ENCODE measurements around the gene TMEM130. TPM values are rescaled to one million over a fixed set of nuclear protein-coding genes. Genes with fewer than 3 reads are reported as not detected.

TMEM130 gene
- total and polyA plus RNA-seq, 2 donors (not counting 1 experiment from before 2014, with no cell fraction given): 0.66 to 2.6 TPM

GRCh38 chr7:98837630-98837972, 32.2 kb downstream of the TMEM130 start:
- H3K4me3 ChIP-seq (replicated peaks in 1 of 4; ENCODE audit: control extremely low read depth in 1 of 4, insufficient read depth in 1 of 4, low read depth in 3 of 4, low read length in 4 of 4): no peak overlapping the region
- H2AFZ ChIP-seq (ENCODE audit: low read length): no peak overlapping the region
- TF ChIP-seq, protein P1, sequence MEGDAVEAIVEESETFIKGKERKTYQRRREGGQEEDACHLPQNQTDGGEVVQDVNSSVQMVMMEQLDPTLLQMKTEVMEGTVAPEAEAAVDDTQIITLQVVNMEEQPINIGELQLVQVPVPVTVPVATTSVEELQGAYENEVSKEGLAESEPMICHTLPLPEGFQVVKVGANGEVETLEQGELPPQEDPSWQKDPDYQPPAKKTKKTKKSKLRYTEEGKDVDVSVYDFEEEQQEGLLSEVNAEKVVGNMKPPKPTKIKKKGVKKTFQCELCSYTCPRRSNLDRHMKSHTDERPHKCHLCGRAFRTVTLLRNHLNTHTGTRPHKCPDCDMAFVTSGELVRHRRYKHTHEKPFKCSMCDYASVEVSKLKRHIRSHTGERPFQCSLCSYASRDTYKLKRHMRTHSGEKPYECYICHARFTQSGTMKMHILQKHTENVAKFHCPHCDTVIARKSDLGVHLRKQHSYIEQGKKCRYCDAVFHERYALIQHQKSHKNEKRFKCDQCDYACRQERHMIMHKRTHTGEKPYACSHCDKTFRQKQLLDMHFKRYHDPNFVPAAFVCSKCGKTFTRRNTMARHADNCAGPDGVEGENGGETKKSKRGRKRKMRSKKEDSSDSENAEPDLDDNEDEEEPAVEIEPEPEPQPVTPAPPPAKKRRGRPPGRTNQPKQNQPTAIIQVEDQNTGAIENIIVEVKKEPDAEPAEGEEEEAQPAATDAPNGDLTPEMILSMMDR (conservative IDR thresholded peaks at IDR 0.05 in 1 of 2, IDR thresholded peaks at IDR 0.05 in 1 of 2; ENCODE audit: low read depth in 1 of 2, low read length in 2 of 2): no peak
- no peak for TF ChIP-seq EZH2 (IDR thresholded peaks at IDR 0.05; ENCODE audit: low read length, missing control alignments)
- H3K27ac ChIP-seq (ENCODE audit: insufficient read depth, low read length): no peak overlapping the region
- H3K9ac ChIP-seq (ENCODE audit: insufficient read depth, low read length): no peak overlapping the region
- no peaks in the 10 kb centered on the region for H4K20me1 ChIP-seq (ENCODE audit: control insufficient read depth, extremely low read depth, insufficient read depth, low read length)
- no peaks in the 10 kb centered on the region for H3K9me3 ChIP-seq (ENCODE audit: control insufficient read depth, insufficient read depth, low read depth, low read length)
- H3K4me2 ChIP-seq (ENCODE audit: extremely low read depth, insufficient read depth, low read length): no peak overlapping the region
- no peaks in the 10 kb centered on the region for H3K27me3 ChIP-seq (ENCODE audit: control insufficient read depth, insufficient read depth, low read length)
- H3K36me3 ChIP-seq (ENCODE audit: control insufficient read depth, insufficient read depth, low read length): no peaks in the 10 kb centered on the region
- H3K4me1 ChIP-seq (ENCODE audit: control insufficient read depth, extremely low read depth, insufficient read depth, low read length): peaks cover 11% of the 10 kb centered on the region
- no peaks in the 10 kb centered on the region for H3K79me2 ChIP-seq (ENCODE audit: control insufficient read depth, insufficient read depth, low read length)
- no peak for DNase-seq (ENCODE audit: low read depth in 2 of 2)

DNA sequence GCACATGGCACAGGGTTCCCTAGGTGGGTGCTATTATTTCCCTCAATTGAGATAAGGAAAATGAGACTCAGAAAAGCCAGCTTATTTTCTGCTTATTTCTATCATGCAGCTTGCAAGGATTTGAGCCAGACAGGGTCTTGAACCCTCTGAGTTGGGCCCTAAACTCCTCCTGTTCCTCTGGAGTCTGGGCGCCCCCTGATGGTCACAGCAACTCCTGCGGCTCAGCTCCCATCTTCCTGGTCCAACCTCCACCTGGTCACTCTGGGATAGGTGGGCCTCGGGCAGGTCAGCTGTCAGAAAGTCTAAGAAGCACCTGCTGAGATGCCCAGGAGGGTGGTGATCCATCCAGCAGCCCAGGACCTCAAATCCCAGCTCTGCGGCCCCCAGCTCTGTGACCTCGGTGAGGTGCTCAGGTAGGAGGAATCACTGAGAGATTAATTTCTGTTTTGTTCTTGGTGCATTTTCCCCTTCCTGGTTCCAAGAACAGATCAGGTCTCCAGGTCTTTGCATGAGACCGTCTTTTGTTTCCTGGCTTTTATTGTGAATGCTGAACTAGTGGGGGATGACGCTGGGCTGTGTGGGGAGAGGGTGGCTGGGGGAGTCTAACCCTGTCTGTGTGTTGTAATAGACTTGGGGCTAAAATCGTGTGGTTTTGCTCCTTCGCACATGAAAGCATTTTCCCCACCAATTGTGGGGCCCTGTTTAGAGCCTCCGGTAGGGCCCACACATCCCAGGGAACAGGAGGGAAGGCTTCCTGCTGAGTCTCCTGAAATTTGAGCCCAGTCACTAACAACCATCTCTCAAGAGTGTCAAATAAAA, 32.8 kb downstream of the TMEM130 start:
- peak in 1 of 2 donors; percentile 27 for DNase-seq (ENCODE audit: low read depth in 2 of 2)
- Histone ChIP-seq H3K9me3 (ENCODE audit: control insufficient read depth, insufficient read depth, low read depth, low read length) (no peaks in the 10 kb centered on the region), H3K27me3 (ENCODE audit: control insufficient read depth, insufficient read depth, low read length) (no peaks in the 10 kb centered on the region), H3K4me1 (ENCODE audit: control insufficient read depth, extremely low read depth, insufficient read depth, low read length) (peaks cover 11% of the 10 kb centered on the region), H3K4me3 (replicated peaks in 1 of 4; ENCODE audit: control extremely low read depth in 1 of 4, insufficient read depth in 1 of 4, low read depth in 3 of 4, low read length in 4 of 4) (no peak overlapping the region), H3K9ac (ENCODE audit: insufficient read depth, low read length) (no peak overlapping the region), H3K27ac (ENCODE audit: insufficient read depth, low read length) (no peak overlapping the region), H3K79me2 (ENCODE audit: control insufficient read depth, insufficient read depth, low read length) (no peaks in the 10 kb centered on the region), H3K36me3 (ENCODE audit: control insufficient read depth, insufficient read depth, low read length) (no peaks in the 10 kb centered on the region), H2AFZ (ENCODE audit: low read length) (no peak overlapping the region), H3K4me2 (ENCODE audit: extremely low read depth, insufficient read depth, low read length) (no peak overlapping the region), H4K20me1 (ENCODE audit: control insufficient read depth, extremely low read depth, insufficient read depth, low read length) (no peaks in the 10 kb centered on the region)
- TF ChIP-seq, protein P1 (conservative IDR thresholded peaks at IDR 0.05 in 1 of 2, IDR thresholded peaks at IDR 0.05 in 1 of 2; ENCODE audit: low read depth in 1 of 2, low read length in 2 of 2): peak; percentile 55 to 59
- no peak for TF ChIP-seq EZH2 (IDR thresholded peaks at IDR 0.05; ENCODE audit: low read length, missing control alignments)

DNA sequence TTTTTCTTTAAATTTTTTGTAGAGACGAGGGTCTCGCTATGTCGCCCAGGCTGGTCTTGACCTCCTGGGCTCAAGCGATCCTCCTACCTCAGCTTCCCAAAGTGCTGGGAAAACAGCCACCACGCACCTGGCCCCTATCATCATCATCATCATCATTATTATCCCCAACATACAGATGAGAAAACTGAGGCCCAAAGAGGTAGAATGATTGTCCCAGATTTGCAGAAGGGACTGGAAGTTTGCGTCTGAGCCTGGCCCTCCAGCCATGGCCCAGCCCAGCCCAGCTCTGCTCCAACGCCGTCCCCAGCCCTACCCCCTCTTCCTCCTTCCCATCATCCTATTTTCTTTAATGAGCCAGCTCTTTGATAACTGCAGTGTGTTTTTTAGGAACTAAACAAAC, 34.9 kb downstream of the TMEM130 start:
- no peaks in the 10 kb centered on the region for H3K27me3 ChIP-seq (ENCODE audit: control insufficient read depth, insufficient read depth, low read length)
- H3K79me2 ChIP-seq (ENCODE audit: control insufficient read depth, insufficient read depth, low read length): no peaks in the 10 kb centered on the region
- H3K4me2 ChIP-seq (ENCODE audit: extremely low read depth, insufficient read depth, low read length): no peak overlapping the region
- H3K9me3 ChIP-seq (ENCODE audit: control insufficient read depth, insufficient read depth, low read depth, low read length): no peaks in the 10 kb centered on the region
- no peak overlapping the region for H3K27ac ChIP-seq (ENCODE audit: insufficient read depth, low read length)
- no peaks in the 10 kb centered on the region for H3K36me3 ChIP-seq (ENCODE audit: control insufficient read depth, insufficient read depth, low read length)
- H3K4me3 ChIP-seq (replicated peaks in 1 of 4; ENCODE audit: control extremely low read depth in 1 of 4, insufficient read depth in 1 of 4, low read depth in 3 of 4, low read length in 4 of 4): no peak overlapping the region
- TF ChIP-seq, protein P1 (conservative IDR thresholded peaks at IDR 0.05 in 1 of 2, IDR thresholded peaks at IDR 0.05 in 1 of 2; ENCODE audit: low read depth in 1 of 2, low read length in 2 of 2): no peak
- TF ChIP-seq EZH2 (IDR thresholded peaks at IDR 0.05; ENCODE audit: low read length, missing control alignments): no peak
- H3K9ac ChIP-seq (ENCODE audit: insufficient read depth, low read length): no peak overlapping the region
- DNase-seq (ENCODE audit: low read depth in 2 of 2): no peak
- H3K4me1 ChIP-seq (ENCODE audit: control insufficient read depth, extremely low read depth, insufficient read depth, low read length): no peaks in the 10 kb centered on the region
- H4K20me1 ChIP-seq (ENCODE audit: control insufficient read depth, extremely low read depth, insufficient read depth, low read length): no peaks in the 10 kb centered on the region
- no peak overlapping the region for H2AFZ ChIP-seq (ENCODE audit: low read length)
